D721Med (cell line): Measurements from ENCODE around the gene CRHR1.

ENCODE experiments used
- DNase-seq: peaks from one replicate; pipeline ENCODE4 v3.0.0; 2011; ENCODE audit warnings: low spot score; ENCODE audit not compliant: insufficient read length
- FAIRE-seq: peaks from 2 replicates; lab custom pipeline; 2011; peaks lifted over from hg19 to GRCh38; lab: Jason Lieb, UNC
- TF ChIP-seq, protein P1 (sequence below): IDR thresholded peaks from 2 replicates; pipeline ENCODE4 v1.5.1; 2012; ENCODE audit warnings: mild to moderate bottlenecking, control low read depth; ENCODE audit not compliant: insufficient read depth; ENCODE audit errors: missing control alignments

Gene CRHR1

DNA sequence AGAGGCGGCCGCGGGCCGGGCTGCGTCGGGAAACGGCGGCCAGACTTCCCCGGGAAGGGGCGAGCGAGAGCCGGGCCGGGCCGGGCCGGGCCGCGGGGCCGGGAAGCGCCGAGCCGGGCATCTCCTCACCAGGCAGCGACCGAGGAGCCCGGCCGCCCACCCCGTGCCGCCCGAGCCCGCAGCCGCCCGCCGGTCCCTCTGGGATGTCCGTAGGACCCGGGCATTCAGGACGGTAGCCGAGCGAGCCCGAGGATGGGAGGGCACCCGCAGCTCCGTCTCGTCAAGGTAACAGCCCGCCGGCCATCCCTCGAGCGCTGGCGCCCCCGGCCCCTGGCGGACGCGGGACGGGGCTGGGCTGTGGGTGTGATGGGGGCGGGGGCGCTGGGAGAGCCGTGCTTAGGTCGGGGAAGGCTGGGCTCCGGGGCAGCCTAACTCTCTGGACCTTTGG is at the start of gene CRHR1:
Gene CRHR1, plus strand, starts transcription at position 28 of the 448 bp plus-strand sequence. Its CDS starts 225 bp downstream, at position 253.
- TF ChIP-seq, protein P1, sequence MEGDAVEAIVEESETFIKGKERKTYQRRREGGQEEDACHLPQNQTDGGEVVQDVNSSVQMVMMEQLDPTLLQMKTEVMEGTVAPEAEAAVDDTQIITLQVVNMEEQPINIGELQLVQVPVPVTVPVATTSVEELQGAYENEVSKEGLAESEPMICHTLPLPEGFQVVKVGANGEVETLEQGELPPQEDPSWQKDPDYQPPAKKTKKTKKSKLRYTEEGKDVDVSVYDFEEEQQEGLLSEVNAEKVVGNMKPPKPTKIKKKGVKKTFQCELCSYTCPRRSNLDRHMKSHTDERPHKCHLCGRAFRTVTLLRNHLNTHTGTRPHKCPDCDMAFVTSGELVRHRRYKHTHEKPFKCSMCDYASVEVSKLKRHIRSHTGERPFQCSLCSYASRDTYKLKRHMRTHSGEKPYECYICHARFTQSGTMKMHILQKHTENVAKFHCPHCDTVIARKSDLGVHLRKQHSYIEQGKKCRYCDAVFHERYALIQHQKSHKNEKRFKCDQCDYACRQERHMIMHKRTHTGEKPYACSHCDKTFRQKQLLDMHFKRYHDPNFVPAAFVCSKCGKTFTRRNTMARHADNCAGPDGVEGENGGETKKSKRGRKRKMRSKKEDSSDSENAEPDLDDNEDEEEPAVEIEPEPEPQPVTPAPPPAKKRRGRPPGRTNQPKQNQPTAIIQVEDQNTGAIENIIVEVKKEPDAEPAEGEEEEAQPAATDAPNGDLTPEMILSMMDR, result no peak
- no peak for FAIRE-seq
- no peak for DNase-seq

DNA sequence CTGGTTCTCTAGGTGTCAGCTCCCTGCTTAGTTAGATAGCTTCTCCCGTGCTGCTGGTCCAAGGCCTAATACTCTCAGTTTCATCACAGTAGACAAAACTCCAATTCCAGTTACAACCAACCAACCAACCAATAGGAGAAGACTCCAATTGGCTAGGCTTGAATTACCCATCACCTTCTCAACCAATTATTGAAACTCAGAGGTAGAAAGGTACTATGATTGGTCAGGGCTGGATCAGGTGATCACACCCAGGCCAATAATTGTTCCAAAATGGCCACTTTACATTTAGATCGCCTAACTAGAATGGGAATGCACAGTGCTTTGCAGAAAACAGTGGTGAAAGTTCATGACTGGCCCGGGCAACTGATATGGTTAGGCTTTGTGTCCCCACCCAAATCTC is 49.5 kb upstream of the CRHR1 start:
- FAIRE-seq, result no peak
- TF ChIP-seq, protein P1, result no peak
- no peak for DNase-seq

DNA sequence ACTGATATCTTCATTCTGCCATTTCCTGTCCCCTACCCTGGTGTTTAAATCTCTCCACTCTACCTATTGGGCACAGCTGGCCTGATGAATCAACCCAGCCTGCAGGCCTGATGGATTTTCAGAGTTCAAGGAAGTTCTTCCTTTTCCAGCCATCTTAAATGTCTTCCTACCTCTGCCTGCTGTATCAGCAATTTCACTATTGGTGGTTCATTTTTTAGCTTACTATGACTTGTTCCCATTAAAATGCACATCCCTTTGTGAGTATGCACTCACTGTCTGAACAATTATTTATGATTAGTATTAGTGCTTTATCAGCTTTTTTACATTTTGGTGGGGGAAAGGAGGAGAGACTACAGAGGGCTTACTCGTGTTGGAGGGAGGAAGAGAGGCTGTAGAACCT is 48.6 kb upstream of the CRHR1 start:
- FAIRE-seq (no peak), DNase-seq (no peak)
- TF ChIP-seq, protein P1, result no peak

DNA sequence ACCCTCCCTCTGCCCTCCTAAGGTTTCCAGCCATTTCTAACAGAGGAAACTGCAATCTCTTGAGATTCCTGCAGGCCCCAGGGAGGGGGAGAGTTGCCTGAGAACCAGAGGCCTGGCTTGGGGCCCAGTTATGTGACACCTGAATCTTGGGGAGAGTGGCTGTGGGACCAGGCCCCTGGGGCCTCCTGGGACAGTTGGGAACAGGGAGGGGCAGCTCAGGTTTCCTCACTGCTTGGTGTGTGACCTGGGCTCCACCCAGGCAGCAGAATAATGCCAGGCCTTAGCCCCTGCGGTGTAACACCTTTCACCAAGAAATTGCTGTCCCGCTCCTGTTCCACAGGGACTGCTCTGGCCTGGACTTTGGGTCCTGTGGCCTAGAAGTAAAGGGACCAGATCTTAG is 44.3 kb upstream of the CRHR1 start:
- no peak for DNase-seq
- FAIRE-seq, result no peak
- TF ChIP-seq, protein P1, result no peak

DNA sequence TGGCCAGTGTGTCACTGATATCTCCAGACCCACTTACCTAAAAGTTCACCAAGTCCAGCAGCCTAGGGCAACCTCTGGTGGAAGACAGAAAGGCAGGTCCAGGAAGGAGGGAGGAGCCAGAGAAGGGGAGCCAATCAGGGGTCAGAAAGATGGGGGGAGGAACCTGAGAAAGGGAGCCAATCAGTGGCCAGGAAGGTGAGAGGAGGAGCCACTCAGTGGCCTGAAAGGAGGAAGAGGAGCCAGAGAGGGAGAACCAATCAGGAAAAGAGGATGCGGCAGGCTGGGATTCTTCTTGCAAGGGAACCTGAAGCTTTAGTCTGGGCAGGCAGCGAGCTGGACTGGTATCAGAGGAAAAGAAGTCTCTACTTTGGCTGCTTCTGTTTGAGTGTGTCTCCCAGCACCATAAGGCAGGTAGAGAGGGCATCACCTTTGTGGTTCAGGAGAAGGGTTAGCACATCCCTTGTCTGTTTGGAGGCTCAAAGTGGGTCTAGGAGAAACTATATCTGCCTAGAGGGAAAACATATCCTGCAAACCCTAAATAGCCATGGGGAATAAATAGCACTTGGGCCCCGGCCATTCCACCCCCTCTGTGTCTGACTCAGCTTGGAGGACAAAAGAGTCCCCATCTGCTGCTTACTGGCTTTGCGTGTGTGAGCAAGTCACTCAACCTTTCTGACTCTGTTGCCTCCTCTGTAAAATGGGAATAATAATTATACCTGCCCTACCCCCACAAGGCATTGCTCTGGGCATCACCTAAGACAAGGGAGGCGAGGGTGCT is 43.4 kb upstream of the CRHR1 start:
- no peak for FAIRE-seq
- DNase-seq, result no peak

DNA sequence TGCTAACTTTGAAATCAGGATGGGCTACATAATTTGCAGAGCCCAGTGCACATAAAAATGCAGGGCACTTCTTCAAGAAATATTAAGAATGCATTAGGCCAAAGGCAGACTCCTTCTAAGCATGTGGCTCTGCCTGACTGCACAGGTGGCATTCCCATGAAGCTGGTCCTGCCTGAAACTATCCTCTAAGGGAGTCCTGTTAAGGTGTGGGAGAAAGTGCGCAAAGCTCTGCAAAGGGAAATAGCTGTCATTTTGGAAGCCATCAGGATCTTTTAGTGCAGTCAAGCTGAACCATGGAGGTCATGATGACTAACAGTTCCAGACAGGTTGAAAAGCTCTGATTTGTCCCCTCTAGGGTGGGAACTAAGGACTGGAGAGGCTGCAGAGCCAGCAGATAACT is 41.9 kb upstream of the CRHR1 start:
- TF ChIP-seq, protein P1, result no peak
- FAIRE-seq, result no peak

More for the DNA sequence above, 43.4 kb upstream of the CRHR1 start:
- TF ChIP-seq, protein P1, result no peak

More for the DNA sequence above, 41.9 kb upstream of the CRHR1 start:
- DNase-seq, result no peak
